Mammary epithelial cell (primary cell): ENCODE data around the gene ZNF571.

Experiments
- CTCF ChIP-seq, 2 donors: IDR thresholded peaks in 1 of 2; conservative IDR thresholded peaks in 1 of 2; 2 replicates each; pipeline ENCODE4 v1.5.1; 2011 to 2012; ENCODE audit warnings: inconsistent platforms in 2 of 2, low read length in 2 of 2, mild to moderate bottlenecking in 2 of 2, control low read depth in 1 of 2, low read depth in 1 of 2; ENCODE audit not compliant: insufficient read depth in 1 of 2; ENCODE audit errors: extremely low read depth in 1 of 2
- EZH2 ChIP-seq: IDR thresholded peaks from 2 replicates; pipeline ENCODE4 v1.6.1; 2012; ENCODE audit warnings: low read length, inconsistent platforms, borderline replicate concordance

GRCh38 chr19:37594982-37595382 is 390 bp upstream of the ZNF571 start:
- TF ChIP-seq CTCF (conservative IDR thresholded peaks at IDR 0.05 in 1 of 2, IDR thresholded peaks at IDR 0.05 in 1 of 2; ENCODE audit: extremely low read depth in 1 of 2, insufficient read depth in 1 of 2, low read depth in 1 of 2, low read length in 2 of 2) (no peak), EZH2 (no peak)
